SK-N-SH (cell line): ENCODE data around the gene SRXN1. TPM values are rescaled to one million over a fixed set of nuclear protein-coding genes. Genes with fewer than 3 reads are reported as not detected.

Experiments used
- CTCF ChIA-PET: fragments of 300-600, 350-600 bp; formaldehyde crosslinking; extraction: SDS; loops from one replicate; lab custom pipeline; 2021; lab: Yijun Ruan, JAX
- POLR2A ChIA-PET: fragments of 350-600 bp; sonication (Branson Sonifier 250); formaldehyde crosslinking; extraction: SDS; loops from one replicate; lab custom pipeline; 2020; ENCODE audit warnings: antibody characterized with exemption, inconsistent platforms; lab: Yijun Ruan, JAX
- DNase-seq: peaks from one replicate; pipeline ENCODE4 v3.0.0; 2012
- H2AFZ ChIP-seq: fragments of 200-600 bp; sonication (generic); 2 replicates; pipeline ENCODE4 v1.8.1; 2016; ENCODE audit warnings: antibody characterized with exemption, mild to moderate bottlenecking, low read depth
- H3F3A ChIP-seq: fragments of 200-600 bp; sonication (generic); replicated peaks from 2 replicates; pipeline ENCODE3; 2016; ENCODE audit warnings: antibody characterized with exemption, mild to moderate bottlenecking; ENCODE audit not compliant: insufficient read depth
- H3K27ac ChIP-seq, 2 experiments: fragments of 200-500 bp in 1 of 2; fragments of 200-600 bp in 1 of 2; sonication (Bioruptor generic) in 1 of 2; sonication (generic), shearing (Covaris generic) in 1 of 2; 2 replicates each; pipeline versions ENCODE4 v1.5.1 to v1.6.1; 2014 to 2016; ENCODE audit warnings: low read depth in 2 of 2, inconsistent platforms in 1 of 2, low read length in 1 of 2, mild to moderate bottlenecking in 1 of 2, mixed read lengths in 1 of 2
- H3K27me3 ChIP-seq: fragments of 200-600 bp; sonication (generic), shearing (Covaris generic); 2 replicates; pipeline ENCODE4 v1.6.1; 2016; ENCODE audit warnings: mixed run types; ENCODE audit not compliant: insufficient read depth
- H3K36me3 ChIP-seq, 2 experiments: fragments of 200-500 bp in 1 of 2; fragments of 200-600 bp in 1 of 2; sonication (Bioruptor generic) in 1 of 2; sonication (generic) in 1 of 2; replicated peaks in 1 of 2; 2 replicates each; pipeline versions ENCODE3 to v1.5.1; 2014 to 2016; ENCODE audit warnings: low read length in 1 of 2, mild to moderate bottlenecking in 1 of 2; ENCODE audit not compliant: insufficient read depth in 2 of 2, control insufficient read depth in 1 of 2
- H3K4me1 ChIP-seq, 2 experiments: fragments of 200-500 bp in 1 of 2; fragments of 200-600 bp in 1 of 2; sonication (Bioruptor generic) in 1 of 2; sonication (generic), shearing (Covaris generic) in 1 of 2; 2 replicates each; pipeline versions ENCODE4 v1.5.1 to v1.6.1; 2014 to 2016; ENCODE audit warnings: low read depth in 1 of 2, low read length in 1 of 2, mixed run types in 1 of 2; ENCODE audit not compliant: insufficient read depth in 2 of 2, control insufficient read depth in 1 of 2
- H3K4me2 ChIP-seq: fragments of 200-600 bp; sonication (generic), shearing (Covaris generic); 2 replicates; pipeline ENCODE4 v1.6.1; 2017; ENCODE audit warnings: mixed run types
- H3K4me3 ChIP-seq, 2 experiments: fragments of 200-500 bp in 1 of 2; fragments of 200-600 bp in 1 of 2; sonication (Bioruptor generic) in 1 of 2; sonication (generic), shearing (Covaris generic) in 1 of 2; 2 replicates each; pipeline versions ENCODE4 v1.5.1 to v1.8.1; 2014 to 2016; ENCODE audit warnings: low read depth in 2 of 2, inconsistent platforms in 1 of 2, low read length in 1 of 2, mild to moderate bottlenecking in 1 of 2, mixed read lengths in 1 of 2, moderate library complexity in 1 of 2
- H3K79me2 ChIP-seq: fragments of 200-600 bp; sonication (generic); 2 replicates; pipeline ENCODE4 v1.8.1; 2017; ENCODE audit warnings: mild to moderate bottlenecking; ENCODE audit not compliant: insufficient read depth
- H3K9ac ChIP-seq: fragments of 200-600 bp; sonication (generic); 2 replicates; pipeline ENCODE4 v1.6.1; 2017; ENCODE audit warnings: mixed run types
- H3K9me2 ChIP-seq: fragments of 200-600 bp; sonication (generic); 2 replicates; pipeline ENCODE4 v1.6.1; 2017; ENCODE audit warnings: mixed run types
- H3K9me3 ChIP-seq: fragments of 200-600 bp; sonication (generic); 2 replicates; pipeline ENCODE4 v1.6.1; 2017; ENCODE audit warnings: mixed run types, mild to moderate bottlenecking, moderate library complexity
- H4K20me1 ChIP-seq: fragments of 200-600 bp; sonication (generic); 2 replicates; pipeline ENCODE4 v1.6.1; 2017; ENCODE audit warnings: mild to moderate bottlenecking, mixed run types; ENCODE audit not compliant: insufficient read depth
- CHD2 ChIP-seq: fragments of 150-350 bp; IDR thresholded peaks from 2 replicates; pipeline ENCODE4 v1.6.1; 2018; ENCODE audit warnings: low read length; ENCODE audit not compliant: partially characterized antibody
- CTCF ChIP-seq: fragments of 200-600 bp; sonication (generic); IDR thresholded peaks from 2 replicates; pipeline ENCODE4 v1.6.1; 2017; ENCODE audit warnings: antibody characterized with exemption, mild to moderate bottlenecking, moderate library complexity
- EZH2phosphoT487 ChIP-seq: fragments of 200-600 bp; sonication (generic); IDR thresholded peaks from 2 replicates; pipeline ENCODE4 v1.6.1; 2017; ENCODE audit warnings: low read depth, mixed run types, mild to moderate bottlenecking, antibody characterized with exemption, moderate library complexity, borderline replicate concordance
- GABPA ChIP-seq: IDR thresholded peaks from 2 replicates; pipeline ENCODE4 v1.4.0; 2012; ENCODE audit warnings: low read depth, mild to moderate bottlenecking
- MAX ChIP-seq: IDR thresholded peaks from 2 replicates; pipeline ENCODE4 v1.4.0; 2012; ENCODE audit warnings: low read depth
- MXI1 ChIP-seq: IDR thresholded peaks from 2 replicates; pipeline ENCODE4 v1.6.1; 2012; ENCODE audit warnings: mild to moderate bottlenecking, low read depth, low read length, improper control_type of control experiment
- RCOR1 ChIP-seq: fragments of 150-350 bp; IDR thresholded peaks from 2 replicates; pipeline ENCODE4 v1.6.1; 2017; ENCODE audit warnings: antibody characterized with exemption, low read length
- RXRA ChIP-seq: IDR thresholded peaks from 2 replicates; pipeline ENCODE4 v1.4.0; 2012; ENCODE audit warnings: low read depth, mild to moderate bottlenecking, borderline replicate concordance
- TAF1 ChIP-seq: IDR thresholded peaks from 2 replicates; pipeline ENCODE4 v1.6.1; 2012; ENCODE audit warnings: low read depth, mild to moderate bottlenecking, low read length, moderate library complexity, borderline replicate concordance
- WGBS: methylation state at CpG from one replicate; pipeline ENCODE4 v1.1.6; 2017; ENCODE audit warnings: low lambda C conversion rate; 5-methylcytosine and 5-hydroxymethylcytosine counted together
- polyA plus RNA-seq, 3 experiments: library from polyadenylated mRNA; depleted of rRNA; stranded (reverse); fragments of >200 nt; gene quantifications; 2 replicates each; pipeline ENCODE4 v1.2.3, GENCODE V29; 2012

SRXN1 gene
- polyA plus RNA-seq, 1 of the 3 experiments (the other 2 are of a cell fraction) = 26.2 TPM

- TF ChIP-seq CTCF = no peak
- TF ChIP-seq GABPA = no peak
- no peak for TF ChIP-seq RXRA
- TF ChIP-seq EZH2phosphoT487 = no peak
Observed at GRCh38 chr20:654417-654750, 1.4 kb upstream of the SRXN1 start (continued).

- TF ChIP-seq RCOR1 (no peak), MXI1 (peak; percentile 6), CHD2 (peak; percentile 3), TAF1 (peak; percentile 9; the same call in 1 of the 2 replicates), MAX (no peak)
- Histone ChIP-seq H3K4me1 (peaks cover 0 to 17% of the 10 kb centered on the region in 2 experiments; a peak in 2 of 4 replicates), H3F3A (no peaks in the 10 kb centered on the region), H3K27ac (peak overlapping the region; percentile 53 to 68; a peak in 2 of 4 replicates), H3K4me2 (peak overlapping the region; percentile 86), H3K9ac (peak overlapping the region; percentile 88; the same call in 1 of the 2 replicates), H2AFZ (peak overlapping the region; percentile 74), H3K9me3 (no peaks in the 10 kb centered on the region), H3K27me3 (no peaks in the 10 kb centered on the region), H3K4me3 (peak overlapping the region; percentile 71 to 89), H3K36me3 (peaks cover 7 to 15% of the 10 kb centered on the region in 2 experiments), H3K9me2 (no peaks in the 10 kb centered on the region), H4K20me1 (0 out of 2 replicates have a peak, but pooled peaks cover 7% of the 10 kb centered on the region), H3K79me2 (peaks cover 33% of the 10 kb centered on the region)
- POLR2A ChIA-PET = no interaction called here
- 52% methylated on average over 21 of the region's 31 CpGs for WGBS
- CTCF ChIA-PET = interaction anchor here (0.7 to 3.9 kb wide), 7 partner anchors 8 to 85 kb away, joined by 3 to 23 read pairs (median 9); no protein-coding TSS in a partner anchor
- no peak for DNase-seq
Observed at GRCh38 chr20:653590-654416, 803 bp upstream of the SRXN1 start.

GRCh38 chr20:652615-653109, 338 bp downstream of the SRXN1 start:
- Histone ChIP-seq H3K4me1 (peaks cover 0 to 17% of the 10 kb centered on the region in 2 experiments; a peak in 2 of 4 replicates), H3K4me2 (peak overlapping the region; percentile 86), H3K9me2 (no peaks in the 10 kb centered on the region), H2AFZ (peak overlapping the region; percentile 73; the same call in 1 of the 2 replicates), H3K27me3 (no peaks in the 10 kb centered on the region), H3K9ac (peak overlapping the region; percentile 88), H3K4me3 (peak overlapping the region; percentile 71 to 89), H4K20me1 (0 out of 2 replicates have a peak, but pooled peaks cover 7% of the 10 kb centered on the region), H3K79me2 (peaks cover 38% of the 10 kb centered on the region), H3K9me3 (no peaks in the 10 kb centered on the region), H3K27ac (peak overlapping the region; percentile 53 to 68; a peak in 2 of 4 replicates), H3K36me3 (peaks cover 19 to 26% of the 10 kb centered on the region in 2 experiments), H3F3A (no peaks in the 10 kb centered on the region)
- POLR2A ChIA-PET = interaction anchor here (0.6 kb wide), 2 partner anchors 87 to 91 kb away, joined by 3 read pairs; no protein-coding TSS in a partner anchor
- TF ChIP-seq RXRA = no peak
- peak; percentile 22; the same call in 1 of the 2 replicates for TF ChIP-seq MAX
- DNase-seq = no peak
- CTCF ChIA-PET = interaction anchor here (0.7 to 2.7 kb wide), 12 partner anchors 8 to 107 kb away, joined by 3 to 20 read pairs (median 4); no protein-coding TSS in a partner anchor
- WGBS = 4% methylated on average over 9 of the region's 36 CpGs
